ENCODE data around the gene IFITM10.

IFITM10 gene

GRCh38 chr11:1762537-1763302, 12.3 kb upstream of the IFITM10 start:
- no peak for DNase-seq

GRCh38 chr11:1761857-1762536, 11.6 kb upstream of the IFITM10 start:
- no peak for DNase-seq

- DNase-seq, result no peak
Measured at GRCh38 chr11:1761110-1761856, 10.9 kb upstream of the IFITM10 start.

GRCh38 chr11:1760351-1761109, 10.1 kb upstream of the IFITM10 start:
- no peak for DNase-seq

- DNase-seq, result no peak
Measured at GRCh38 chr11:1759851-1760220, 9.4 kb upstream of the IFITM10 start.

GRCh38 chr11:1759151-1759850, 8.9 kb upstream of the IFITM10 start:
- DNase-seq, result no peak

- DNase-seq, result no peak
Measured at GRCh38 chr11:1758611-1759150, 8.3 kb upstream of the IFITM10 start.

GRCh38 chr11:1757861-1758610, 7.6 kb upstream of the IFITM10 start:
- DNase-seq, result no peak

- DNase-seq, result no peak
Measured at GRCh38 chr11:1756791-1757771, 6.7 kb upstream of the IFITM10 start.

GRCh38 chr11:1755692-1756561, 5.5 kb upstream of the IFITM10 start:
- no peak for DNase-seq

- DNase-seq, result no peak
Measured at GRCh38 chr11:1755344-1755691, 4.9 kb upstream of the IFITM10 start.

- DNase-seq, result no peak
Measured at GRCh38 chr11:1754376-1755150, 4.2 kb upstream of the IFITM10 start.

GRCh38 chr11:1753929-1754305, 3.5 kb upstream of the IFITM10 start:
- no peak for DNase-seq

- DNase-seq, result no peak
Measured at GRCh38 chr11:1753229-1753928, 3.0 kb upstream of the IFITM10 start.

GRCh38 chr11:1752907-1753228, 2.5 kb upstream of the IFITM10 start:
- no peak for DNase-seq

GRCh38 chr11:1751999-1752906, 1.9 kb upstream of the IFITM10 start:
- DNase-seq, result no peak

- DNase-seq, result no peak
Measured at GRCh38 chr11:1751531-1751921, 1.1 kb upstream of the IFITM10 start.

Data from NCI-H524 (cell line).